CD4-positive, alpha-beta T cell treated with Interleukin-15 for 4 hours (primary cell): ENCODE results near the gene SMG1.

Experiments
- DNase-seq: peaks from one replicate; pipeline ENCODE4 v3.0.0-alpha.2; 2020; ENCODE audit warnings: low spot score

Gene SMG1

DNA sequence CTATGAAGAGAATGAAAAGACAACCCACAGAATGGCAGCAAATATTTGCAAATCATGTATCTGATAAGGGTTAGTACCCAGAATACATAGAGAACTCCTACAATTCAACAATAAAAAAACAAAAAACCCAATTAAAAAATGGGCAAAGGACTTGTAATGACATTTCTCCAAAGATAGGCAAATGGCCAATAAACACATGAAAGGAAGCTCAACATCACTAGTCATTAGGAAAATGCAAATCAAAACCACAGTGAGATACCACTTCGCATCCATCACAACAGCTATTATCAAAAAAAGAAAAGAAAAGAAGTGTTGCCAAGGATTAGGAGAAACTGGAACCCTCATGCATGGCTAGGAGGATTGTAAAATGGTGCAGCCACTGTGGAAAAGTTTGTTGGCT is 79.8 kb downstream of the SMG1 start:
- no peak for DNase-seq

DNA sequence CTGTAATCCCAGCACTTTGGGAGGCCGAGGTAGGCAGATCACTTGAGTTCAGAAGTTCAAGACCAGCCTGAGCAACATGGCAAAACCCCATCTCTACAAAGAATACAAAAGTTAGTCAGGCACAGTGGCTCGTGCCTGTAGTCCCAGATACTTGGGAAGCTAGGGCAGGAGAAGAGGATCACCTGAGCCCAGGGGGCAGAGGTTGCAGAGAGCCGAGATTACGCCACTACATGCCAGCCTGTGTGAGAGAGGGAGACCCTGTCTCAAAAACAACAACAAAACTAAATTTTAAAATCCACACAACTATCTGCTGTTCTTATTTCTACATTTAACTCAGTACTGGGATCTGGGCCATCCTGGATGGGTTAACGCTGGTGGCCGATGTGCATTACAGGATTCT is 83.6 kb downstream of the SMG1 start:
- DNase-seq: no peak

DNA sequence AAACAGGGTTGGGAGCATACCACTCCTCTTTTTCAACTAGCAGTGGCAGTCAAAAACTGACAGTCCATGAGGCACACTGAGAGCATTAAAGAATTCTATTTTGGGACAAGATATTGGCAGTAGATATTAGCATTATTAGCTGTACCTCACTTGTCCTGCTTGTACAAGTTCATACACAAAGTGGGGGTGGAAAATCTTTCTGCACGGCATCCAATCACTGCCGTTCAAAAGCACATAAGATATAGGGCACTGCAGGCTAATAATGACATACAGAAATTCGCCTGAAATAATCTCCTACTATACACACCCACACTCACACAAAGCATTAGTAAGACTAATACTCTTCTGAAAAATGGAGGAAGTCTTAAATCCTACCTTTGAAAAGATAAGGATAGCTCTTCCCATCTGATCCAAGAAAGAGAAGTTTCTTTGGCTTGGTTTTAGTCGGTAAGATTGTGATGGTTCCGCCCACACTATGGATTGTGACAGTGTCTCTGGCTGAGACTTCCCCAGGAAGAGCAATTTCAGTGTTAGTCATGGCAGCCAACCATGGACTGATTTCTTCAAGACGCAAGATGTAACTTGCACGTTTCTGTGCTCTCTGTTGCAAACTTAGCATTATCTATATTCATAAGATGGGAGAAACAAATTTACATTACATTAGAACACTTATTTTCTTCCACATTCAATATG is 84.2 kb downstream of the SMG1 start:
- DNase-seq: no peak

DNA sequence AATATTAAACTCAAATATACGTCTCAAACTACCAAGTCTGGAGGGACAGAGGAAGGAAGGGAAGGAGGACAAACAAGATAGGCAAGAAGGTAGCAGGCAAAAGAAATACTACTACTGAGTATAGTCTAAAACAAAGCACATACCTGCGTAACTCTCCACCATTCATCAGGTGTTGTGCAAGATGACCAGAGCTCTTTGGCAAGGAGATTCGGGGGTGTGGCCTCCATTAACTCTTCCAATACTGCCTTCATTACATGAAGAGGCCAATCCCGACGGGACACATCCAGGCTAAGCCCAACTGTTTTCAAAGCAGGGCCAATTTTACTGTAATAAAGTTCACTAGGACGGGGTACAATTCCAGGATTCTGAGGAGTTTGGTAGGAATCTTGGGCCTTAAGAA is 86.7 kb downstream of the SMG1 start:
- no peak for DNase-seq

DNA sequence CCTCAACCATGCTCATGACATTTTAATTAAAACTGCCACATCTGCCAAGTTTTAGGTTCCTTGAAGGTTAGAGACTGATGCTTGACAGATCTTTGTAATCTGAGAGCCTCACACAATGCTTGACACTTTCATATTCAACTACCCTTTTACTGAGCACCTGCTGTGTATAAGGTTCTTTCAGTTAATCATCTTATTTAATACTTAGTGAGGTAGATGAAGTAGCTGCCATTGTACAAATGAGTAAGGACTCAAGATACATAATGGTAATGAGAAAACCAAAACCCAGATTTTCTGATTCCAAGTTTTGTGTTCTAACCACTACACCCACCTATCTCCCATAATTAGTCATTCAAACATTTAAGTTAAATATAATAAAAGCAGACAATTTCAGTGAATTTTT is 89.5 kb downstream of the SMG1 start:
- no peak for DNase-seq

DNA sequence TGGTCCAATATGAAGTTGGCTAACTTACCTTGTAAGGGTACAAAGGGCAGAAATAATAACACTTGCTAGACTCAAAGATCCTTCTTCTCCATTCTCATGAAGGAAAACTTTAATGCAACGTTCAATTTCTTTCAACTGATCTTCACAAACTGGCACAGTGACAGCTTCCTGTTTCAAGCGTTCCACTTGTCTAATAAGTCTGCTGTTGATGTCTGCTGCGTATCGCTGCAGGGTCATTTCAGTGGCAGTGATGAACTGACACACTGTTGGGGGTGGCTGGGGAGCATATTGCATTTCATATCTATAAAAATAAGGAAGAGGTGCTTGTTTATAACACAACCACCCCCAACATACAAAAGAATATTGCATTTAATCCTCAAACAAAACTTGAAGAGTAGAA is 91.3 kb downstream of the SMG1 start:
- no peak for DNase-seq

DNA sequence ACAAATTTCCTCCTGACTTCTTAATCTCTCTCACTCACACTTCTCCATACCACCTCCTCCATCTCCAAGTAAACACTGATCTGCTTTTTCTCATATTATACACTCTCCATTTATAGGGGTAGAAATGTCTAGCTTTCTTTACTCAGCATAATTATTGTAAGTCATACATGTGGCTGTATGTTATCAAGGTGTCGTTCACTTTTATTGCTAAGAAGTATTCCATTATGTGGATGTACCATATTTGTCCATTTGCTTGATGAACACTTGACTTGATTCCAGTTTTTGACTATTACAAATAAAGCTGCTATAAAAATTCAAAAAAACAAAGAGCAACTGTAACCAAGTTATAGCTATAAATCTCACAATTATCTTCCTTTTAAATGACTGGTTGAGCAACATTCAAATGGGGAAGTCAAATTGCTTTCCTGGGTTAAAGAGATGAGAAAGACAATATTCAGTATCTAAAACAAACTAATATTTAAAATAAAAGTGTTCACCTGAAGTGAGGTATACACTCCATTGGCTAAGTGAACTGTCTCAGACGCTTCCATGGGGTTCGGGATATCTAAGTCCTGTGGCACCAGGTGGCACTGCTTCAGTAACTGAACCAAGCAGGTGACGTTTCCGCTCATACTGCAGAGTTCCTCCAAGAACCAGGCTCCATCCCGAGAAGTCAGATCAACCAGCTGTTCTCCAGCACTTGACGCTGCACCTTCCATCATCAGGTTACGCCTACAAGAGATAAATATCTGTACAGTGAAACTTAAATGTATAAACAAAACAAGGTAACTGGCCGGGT is 92.3 kb downstream of the SMG1 start:
- DNase-seq: no peak

DNA sequence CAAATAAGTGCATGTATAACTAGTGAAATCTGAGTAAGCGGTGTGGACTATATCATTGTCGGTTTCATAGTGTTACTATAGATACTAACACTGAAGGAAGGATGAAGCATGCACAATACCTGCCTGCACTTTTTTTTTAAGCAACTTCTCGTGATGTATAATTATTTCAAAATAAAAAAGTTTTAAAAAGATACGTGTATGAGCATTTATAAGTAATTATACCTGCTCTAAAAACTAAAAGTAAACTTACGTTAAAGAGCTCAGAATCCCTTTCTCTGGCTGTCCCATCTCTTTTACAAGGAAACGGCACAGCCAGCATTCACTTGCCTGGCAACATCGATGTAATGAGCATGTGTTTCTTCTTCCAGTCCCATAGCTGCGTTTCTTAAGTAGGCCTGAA is 93.6 kb downstream of the SMG1 start:
- DNase-seq: no peak

DNA sequence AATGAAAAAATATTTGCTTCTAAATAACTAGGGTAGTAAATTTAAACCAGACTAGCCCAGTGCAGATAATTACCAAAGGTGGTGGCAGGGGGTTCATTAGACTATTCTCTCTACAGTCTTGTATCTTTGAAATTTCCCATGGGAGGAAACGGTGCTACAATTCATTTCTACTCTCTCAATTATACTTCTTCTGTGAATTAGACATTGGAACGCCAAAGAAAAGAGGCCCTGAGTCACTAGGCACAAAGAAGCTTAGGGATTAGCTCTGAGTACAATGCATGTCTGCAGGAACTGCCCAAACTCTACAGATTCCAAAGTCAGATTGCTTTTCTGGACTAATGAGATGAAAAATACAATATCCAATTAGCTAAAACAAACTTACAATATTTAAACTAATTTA is 94.2 kb downstream of the SMG1 start:
- no peak for DNase-seq

DNA sequence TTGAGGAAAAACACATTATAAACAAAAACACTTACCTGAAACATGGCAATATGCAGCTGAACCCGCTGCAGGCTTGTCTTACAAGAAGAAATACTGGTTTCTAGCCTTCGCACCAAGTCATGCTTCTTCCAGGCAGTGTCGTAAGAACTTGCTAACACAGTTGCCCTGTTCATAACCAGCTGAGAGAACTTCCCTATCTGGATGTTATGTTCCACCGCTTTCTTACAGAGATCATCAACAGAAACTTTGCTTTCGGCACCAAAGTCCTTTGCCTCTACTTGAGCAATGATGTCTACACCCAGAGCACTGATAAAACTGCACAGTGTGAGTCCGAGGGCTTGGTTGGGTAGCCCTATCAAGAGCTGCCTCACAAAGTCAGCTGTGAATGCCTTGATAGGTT is 97.0 kb downstream of the SMG1 start:
- no peak for DNase-seq

DNA sequence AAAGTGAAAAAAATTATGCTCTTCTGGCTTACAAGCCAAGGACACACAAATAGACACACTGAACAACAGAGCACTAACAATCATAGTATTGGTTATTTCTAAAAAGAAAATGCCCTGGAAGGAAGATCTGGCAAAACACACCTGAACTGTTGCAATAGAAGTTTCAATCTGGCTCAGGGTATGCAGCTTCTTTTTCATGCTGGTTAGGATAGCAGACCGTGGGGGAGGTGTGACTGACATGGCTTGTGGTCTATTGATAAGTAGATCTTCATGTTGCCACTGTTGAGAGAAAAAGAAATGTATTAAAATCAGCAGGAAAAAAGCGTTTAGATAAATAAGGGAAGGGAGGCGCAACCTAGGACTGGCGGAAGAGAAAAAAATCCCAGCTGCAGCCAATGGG is 98.3 kb downstream of the SMG1 start:
- no peak for DNase-seq

DNA sequence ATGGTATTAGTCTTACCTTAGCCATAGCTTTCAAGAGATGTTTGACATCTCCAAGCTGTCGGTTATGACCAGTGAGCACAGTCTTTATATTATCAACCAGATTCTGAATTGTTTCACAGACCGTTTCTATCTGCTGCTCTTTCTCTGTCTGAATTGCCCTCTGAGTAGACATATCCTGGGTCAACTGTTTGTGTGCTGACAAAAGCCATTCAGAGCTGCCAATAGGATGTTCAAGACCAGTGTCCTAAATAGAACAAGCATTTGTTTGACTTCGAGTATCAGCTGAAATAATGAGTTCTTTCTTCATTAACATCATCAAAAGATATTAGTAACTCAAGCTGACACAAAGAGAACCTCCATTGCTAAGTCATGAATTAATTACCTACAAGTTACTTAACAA is 109.9 kb downstream of the SMG1 start:
- DNase-seq: no peak

DNA sequence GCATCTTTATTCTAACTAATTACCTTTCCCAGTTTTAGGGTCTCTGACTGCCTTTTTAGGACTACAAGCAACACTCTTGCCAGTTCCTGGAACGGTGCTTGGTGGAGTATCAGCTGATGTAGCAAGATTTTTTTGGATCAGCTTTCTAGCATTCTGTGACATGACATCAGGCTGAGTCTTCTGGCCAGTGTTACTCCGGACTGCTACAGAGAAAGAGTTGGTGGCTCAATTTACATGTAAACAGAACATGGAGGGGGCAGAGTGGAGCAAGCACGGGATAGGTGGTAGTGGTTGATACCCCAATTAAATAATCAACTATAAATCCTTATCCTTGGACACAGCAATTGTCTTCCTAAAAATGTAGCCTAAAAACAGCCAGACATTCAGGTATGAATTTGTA is 114.3 kb downstream of the SMG1 start:
- DNase-seq: no peak

DNA sequence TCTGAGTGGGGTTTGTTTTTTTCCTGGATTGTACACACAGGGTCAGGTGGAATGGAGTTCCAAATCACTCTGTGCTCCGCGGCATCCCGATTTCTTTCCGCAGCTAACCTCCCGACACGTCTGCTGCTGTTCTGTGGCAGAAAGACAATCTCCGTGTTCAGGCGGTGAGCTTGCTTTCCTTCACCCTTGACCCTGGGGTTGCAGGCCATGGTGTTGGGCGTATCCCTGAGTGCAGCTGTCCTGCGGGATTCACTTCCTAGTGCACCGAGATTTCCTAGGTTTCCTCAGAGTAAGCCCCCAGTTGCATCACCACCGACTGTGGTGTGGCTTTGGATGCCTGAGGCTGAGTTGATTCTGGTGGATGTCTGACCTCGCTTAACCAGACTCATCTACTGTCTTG is 117.0 kb downstream of the SMG1 start:
- no peak for DNase-seq

DNA sequence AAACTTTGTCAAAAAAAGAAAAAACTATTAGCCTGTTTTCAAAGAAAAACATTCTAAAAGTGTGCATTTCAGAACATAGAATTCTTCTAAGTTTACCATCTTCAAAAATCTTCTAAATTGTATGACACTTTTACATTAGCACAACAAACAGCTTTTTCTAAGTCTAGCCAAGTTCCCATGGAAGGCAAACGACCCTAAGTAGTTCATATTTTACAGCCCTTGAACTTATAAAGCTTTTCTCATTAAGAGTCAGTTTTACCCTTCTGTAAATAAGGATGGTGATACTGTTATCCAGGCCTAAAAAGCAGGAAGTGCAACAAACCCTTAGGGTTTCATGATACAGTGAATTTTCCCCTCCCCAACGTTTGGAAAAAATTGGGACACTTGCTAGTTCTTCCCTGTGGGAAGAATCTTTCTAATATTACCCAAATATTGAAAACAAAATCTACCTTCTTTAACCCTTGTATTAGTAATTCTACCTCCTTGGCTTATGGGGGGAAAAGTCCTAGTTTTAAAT is 120.9 kb downstream of the SMG1 start:
- DNase-seq: no peak

DNA sequence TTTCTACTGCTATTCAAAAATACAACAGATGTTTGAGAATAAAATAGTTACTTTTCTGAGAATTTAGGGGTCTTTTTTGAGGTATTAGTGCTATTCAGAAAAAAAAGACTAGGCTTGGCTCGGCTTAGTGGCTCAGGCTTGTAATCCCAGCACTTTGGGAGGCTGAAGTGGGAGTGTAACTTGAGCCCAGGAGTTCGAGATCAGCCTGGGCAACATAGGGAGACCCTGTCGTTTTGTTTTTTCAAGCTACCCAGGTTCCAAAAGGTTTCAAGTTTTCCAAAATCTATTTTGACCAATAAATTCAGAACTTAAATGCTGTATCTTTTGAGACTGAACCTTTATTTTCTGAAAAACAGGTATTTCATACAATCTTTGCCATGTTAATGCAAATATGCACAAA is 121.7 kb downstream of the SMG1 start:
- DNase-seq: no peak

DNA sequence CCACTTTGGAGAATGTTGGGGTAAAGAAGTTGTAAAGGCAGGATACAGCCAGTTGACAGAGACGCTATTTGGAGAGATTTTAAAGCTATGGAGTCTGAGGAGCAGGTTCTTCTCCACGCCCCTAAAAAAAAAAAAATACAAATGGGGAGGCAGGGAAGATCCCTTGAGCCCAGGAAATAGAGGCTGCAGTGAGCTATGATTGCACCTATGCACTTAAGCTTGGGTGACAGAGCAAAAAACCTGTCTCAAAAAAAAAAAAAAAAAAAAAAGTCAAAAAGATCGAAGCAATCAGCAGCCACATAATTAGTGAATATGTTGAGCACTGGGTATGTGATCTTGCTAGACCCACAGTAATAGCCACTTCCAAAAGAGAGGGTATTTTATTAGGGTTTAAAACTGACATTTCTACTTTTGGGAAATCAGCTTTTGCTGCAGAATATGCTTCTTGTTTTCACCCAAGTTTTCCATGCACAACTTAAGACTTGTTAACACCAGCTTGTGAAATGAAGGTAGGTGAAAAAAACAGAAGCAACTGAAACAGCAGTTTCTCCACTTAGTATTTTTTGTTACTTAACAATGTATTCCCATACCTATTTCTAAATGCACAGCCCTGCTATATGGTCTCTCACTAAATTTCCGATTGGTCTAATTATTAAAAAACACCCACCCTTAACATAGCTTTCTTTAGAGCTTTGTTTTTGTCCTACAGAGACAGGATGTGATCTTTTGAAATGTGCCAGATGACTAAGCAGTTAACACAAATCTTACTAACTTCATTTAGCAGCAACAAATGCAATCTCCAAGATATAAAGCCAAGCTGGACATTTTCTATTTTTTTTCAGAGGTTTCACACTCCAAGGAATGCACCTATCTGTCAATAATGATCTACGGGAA is 122.4 kb downstream of the SMG1 start:
- DNase-seq: no peak

DNA sequence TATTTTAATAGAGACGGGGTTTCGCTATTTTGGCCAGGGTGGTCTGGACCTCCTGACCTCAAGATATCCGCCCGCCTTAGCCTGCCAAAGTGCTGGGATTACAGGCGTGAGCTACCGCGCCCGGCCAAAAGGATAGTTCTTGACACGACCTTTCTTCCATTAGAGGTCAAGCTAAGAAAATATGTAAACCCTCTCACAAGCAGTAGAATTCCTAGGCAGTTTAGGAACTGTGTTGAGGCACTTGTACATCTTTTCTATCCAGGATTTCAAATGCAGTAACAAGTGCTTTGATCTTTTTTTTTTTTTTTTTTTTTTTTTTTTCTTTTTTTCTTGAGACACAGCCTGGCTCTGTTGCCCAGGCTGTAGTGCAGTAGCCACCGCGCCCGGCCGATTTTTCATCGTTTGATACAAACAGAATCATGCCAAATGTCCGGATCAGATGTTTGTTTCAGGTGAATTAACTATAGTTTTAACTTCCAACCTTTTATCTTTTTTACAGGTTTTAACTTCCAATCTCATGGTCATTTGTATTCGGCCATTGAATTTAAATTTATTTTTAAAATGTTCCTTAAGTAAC is 123.4 kb downstream of the SMG1 start:
- no peak for DNase-seq

DNA sequence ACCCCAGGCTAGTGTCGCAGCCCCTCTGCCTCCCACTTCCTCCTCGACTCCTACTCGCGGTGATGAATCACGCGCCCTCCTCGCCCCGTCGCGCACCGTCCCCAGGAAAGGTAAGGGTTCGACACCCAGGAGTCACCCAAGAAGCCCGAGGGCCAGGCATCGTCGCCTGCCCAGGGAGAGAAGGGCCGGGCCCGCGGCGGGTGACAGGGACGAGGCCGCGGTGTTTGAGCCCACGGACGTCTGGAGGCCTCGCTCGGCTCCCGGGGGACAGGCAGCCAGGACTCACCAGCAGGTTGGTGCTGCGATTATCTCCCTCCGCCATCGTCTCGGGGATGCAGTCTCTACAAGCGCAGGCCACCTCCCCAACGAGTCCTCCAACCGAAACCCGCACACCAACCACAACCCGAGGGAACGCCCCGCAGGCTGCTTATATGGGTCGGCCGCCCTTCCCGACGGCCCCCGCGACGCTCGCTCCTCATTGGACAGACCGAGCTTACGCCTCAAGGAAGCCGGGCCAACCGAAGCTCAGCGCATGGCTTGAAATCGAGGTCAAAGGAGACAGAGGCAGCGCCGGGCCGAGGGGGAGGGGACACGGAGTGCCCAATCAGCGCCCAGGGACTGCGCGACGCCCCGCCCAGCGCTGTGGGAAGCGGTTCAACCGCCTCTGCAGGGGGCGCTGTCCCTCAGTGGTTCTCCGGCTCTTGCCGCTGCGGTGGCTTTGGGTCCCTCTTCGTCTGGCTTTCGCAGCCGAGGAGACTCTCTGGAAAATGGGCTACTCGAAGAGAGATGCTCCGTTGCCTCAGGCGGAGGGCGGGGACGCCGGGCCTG is 124.8 kb downstream of the SMG1 start, which contains the start of gene ARL6IP1:
Gene ARL6IP1, minus strand, starts transcription at position 405 of the 828 bp plus-strand sequence. Its CDS starts 83 bp downstream, at position 322.
- DNase-seq: peak; percentile 99

DNA sequence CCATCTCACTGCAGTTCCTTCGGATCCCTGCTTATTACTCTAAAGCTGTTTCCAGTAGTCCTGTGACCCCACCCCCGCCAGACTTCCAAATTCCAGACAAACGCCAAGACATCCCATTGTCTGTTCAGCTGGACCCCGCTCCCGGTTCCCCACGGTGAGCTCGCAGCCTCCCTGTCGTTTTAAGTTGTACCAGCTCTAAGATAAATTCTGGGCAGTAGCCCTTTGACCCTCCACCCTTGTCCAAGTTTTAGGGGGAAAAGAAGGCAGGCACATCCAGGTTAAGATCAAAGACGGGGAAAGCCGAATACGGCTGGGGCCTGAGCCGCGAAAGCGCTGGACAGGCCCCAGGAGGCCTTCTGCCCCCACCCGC is 125.4 kb downstream of the SMG1 start:
- no peak for DNase-seq

DNA sequence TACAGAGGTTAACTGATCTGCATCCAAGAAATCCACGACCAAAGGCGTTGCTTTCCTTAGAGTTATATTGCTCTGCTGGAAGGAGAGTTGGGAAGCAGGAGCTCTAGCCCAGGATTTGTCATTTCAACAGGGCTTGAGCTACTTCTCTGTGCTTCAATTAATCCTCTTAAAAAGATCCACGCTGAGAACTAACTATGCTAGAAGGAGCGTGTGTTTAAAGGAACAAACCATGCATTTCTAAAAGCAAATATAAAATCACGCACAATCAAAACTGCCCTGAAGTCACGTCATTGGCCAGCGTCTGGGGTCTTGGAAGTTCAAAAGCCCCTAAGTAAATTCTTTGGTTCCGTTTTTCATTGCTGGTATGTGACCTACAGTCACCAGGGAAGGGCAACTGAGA is 125.9 kb downstream of the SMG1 start:
- no peak for DNase-seq
